Activated CD4-positive, alpha-beta T cell treated with anti-CD3 and anti-CD28 coated beads, Interleukin-10, Interleukin-2, amounts not matched to agents 100 ng/mL and 50 ng/mL, durations not matched to agents 16 hours and 8 hours (primary cell): Measurements from ENCODE around the gene TOX3.

Source experiments
- DNase-seq: peaks from one replicate; pipeline ENCODE4 v3.0.0-alpha.2; 2020

Gene TOX3

GRCh38 chr16:52563767-52564611, 17.0 kb upstream of the TOX3 start:
- DNase-seq = no peak

- no peak for DNase-seq
These were observed 15.8 kb upstream of the TOX3 start for GRCh38 chr16:52562770-52563169.

GRCh38 chr16:52561910-52562741, 15.2 kb upstream of the TOX3 start:
- no peak for DNase-seq

GRCh38 chr16:52558448-52558847, 11.5 kb upstream of the TOX3 start:
- DNase-seq = no peak

- DNase-seq = no peak
These were observed 10.3 kb upstream of the TOX3 start for GRCh38 chr16:52557236-52557635.

- DNase-seq = no peak
These were observed 9.1 kb upstream of the TOX3 start for GRCh38 chr16:52556083-52556482.

GRCh38 chr16:52555572-52555971, 8.6 kb upstream of the TOX3 start:
- DNase-seq = no peak

- DNase-seq = no peak
These were observed 7.4 kb upstream of the TOX3 start for GRCh38 chr16:52554334-52554733.

GRCh38 chr16:52553322-52553721, 6.4 kb upstream of the TOX3 start:
- no peak for DNase-seq

- DNase-seq = no peak
These were observed 5.7 kb upstream of the TOX3 start for GRCh38 chr16:52552643-52553042.

- no peak for DNase-seq
These were observed 2.2 kb upstream of the TOX3 start for GRCh38 chr16:52549011-52549692.

GRCh38 chr16:52548261-52549010, 1.5 kb upstream of the TOX3 start:
- DNase-seq = no peak

GRCh38 chr16:52547834-52548215, 882 bp upstream of the TOX3 start:
- no peak for DNase-seq

- no peak for DNase-seq
These were observed 496 bp downstream of the TOX3 start for GRCh38 chr16:52546291-52547003.

- DNase-seq = no peak
These were observed 1.1 kb downstream of the TOX3 start for GRCh38 chr16:52545898-52546266.

GRCh38 chr16:52545222-52545897, 1.6 kb downstream of the TOX3 start:
- no peak for DNase-seq

GRCh38 chr16:52544703-52545102, 2.2 kb downstream of the TOX3 start:
- DNase-seq = no peak

- DNase-seq = no peak
These were observed 3.3 kb downstream of the TOX3 start for GRCh38 chr16:52543654-52544053.

- DNase-seq = no peak
These were observed 6.0 kb downstream of the TOX3 start for GRCh38 chr16:52540910-52541309.

GRCh38 chr16:52539191-52539590, 7.8 kb downstream of the TOX3 start:
- DNase-seq = no peak

GRCh38 chr16:52538511-52538910, 8.4 kb downstream of the TOX3 start:
- DNase-seq = no peak

- DNase-seq = no peak
These were observed 9.4 kb downstream of the TOX3 start for GRCh38 chr16:52537516-52537915.
